GM21619 (cell line): ENCODE data around the gene FNDC7.
"Not testable (repeated sequence)": the region's sequence is repeated elsewhere in the genome, so short reads cannot be mapped to it uniquely, and the experiment has no call there.

Experiments
- ATAC-seq: cut with Tn5 transposase; IDR thresholded peaks from one replicate; pipeline ENCODE4 v1.9.1; 2021; ENCODE audit not compliant: unreplicated experiment

Gene FNDC7

DNA sequence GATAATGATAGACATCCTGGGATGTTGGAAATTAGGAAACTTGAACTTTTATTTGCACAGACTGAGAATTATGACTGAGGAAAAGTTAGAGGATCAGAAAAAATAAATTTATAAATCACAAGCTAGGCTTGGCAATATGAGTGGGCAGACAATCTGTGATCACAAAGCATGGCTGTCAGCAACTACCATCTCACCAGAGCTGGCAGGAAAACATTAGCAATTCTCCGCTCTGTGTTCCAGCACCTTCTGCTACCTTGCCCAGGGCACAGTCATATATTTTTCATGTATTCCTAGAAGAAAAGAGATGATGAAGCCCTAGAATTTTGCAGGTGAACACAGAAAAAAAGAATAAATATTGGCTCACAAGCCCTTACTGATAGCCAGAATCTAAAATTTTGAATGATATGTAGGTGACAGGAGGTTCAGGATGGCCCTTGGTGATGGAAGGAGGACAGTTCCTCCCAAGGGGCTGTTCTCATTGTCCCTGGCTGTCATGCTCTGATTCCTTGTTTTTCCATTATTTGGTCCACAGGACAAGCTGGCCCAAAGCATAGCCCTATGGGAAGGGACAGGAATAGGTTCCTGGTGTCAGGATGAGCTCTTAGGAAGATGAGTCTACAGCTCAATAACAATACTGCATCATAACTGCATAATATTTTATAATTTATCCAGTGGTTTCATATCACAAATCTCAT, 21.6 kb downstream of the FNDC7 start:
- no peak for ATAC-seq

DNA sequence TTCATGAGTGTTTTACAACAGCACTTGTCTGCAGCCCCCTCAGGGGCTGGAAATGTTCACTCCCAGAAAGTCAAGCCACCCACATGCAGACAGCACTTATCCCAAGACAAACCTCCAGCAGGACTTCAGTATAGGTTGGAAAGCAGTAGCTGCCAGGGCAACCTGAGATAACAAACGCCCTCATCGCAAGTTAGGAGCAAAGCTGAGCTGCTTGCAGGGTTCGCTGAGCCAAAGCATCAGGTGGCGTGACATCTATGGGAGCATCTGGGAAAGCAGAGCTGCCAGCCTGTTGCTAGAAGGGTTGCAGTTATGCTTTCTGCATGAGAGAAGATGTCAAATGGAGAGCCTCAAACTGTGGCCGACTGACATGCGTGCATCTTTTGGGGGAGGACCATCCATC, 29.5 kb downstream of the FNDC7 start:
- ATAC-seq = no peak

DNA sequence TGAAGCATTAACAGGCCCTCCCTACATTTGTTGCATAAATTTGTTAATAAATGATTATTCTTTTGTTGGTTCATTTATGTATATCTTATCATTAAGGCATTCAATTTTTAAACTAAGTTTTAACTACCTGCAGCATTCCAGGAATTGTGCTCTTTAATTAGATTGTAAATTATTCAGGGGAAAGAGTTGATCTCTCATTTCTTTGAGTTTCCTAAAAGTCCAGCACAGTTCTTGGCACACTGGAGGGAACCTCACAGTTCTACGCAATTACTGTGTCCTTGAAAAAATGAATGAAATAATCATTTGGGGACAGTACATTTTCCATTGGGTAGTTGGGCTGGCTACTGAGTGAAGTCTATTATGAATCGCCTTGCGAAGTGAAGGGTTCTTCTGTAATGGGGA, 33.3 kb downstream of the FNDC7 start:
- no peak for ATAC-seq

DNA sequence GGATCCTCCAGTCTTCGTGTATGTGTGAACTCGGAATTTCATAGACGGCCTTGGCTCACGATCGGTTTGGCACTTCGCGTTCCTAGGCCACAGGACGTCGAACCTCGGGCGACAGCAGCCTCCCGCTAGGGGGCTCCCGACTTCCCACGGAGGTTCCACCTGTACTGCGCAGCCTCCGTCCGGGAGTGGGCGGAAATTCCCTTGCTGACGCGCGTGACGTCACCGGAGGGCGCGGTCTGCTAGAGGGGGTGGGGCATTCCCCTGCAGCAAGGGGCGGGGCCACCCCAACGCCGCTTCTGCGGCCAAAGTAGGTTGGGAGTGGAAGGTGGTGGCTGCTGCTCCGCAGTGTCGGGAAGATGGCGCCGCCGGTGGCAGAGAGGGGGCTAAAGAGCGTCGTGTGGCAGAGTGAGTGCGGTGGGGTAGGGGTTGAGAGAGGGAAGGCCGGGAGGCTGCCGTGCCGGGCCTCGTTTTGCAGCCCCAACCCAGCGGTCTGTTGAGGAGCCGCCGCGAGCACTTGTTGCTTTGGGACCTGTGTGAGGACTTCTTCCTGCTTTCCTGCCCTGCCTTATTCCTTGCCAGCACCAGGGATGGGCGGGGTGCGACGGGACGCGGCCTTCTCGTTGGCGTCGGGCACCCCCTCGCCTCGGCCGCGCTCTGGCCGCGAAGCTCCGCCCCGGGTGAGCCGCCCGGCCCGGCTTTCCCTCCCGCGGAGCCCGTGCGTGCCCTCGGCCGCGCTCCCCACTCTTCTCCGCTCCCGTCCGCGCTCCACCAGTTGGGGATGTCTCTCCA, 33.9 kb downstream of the FNDC7 start, which contains the start of gene STXBP3:
TSS of gene STXBP3 (plus strand) at position 293 of the 789 bp plus-strand sequence. CDS start at position 357, 64 bp downstream.
- peak; percentile 88 for ATAC-seq

DNA sequence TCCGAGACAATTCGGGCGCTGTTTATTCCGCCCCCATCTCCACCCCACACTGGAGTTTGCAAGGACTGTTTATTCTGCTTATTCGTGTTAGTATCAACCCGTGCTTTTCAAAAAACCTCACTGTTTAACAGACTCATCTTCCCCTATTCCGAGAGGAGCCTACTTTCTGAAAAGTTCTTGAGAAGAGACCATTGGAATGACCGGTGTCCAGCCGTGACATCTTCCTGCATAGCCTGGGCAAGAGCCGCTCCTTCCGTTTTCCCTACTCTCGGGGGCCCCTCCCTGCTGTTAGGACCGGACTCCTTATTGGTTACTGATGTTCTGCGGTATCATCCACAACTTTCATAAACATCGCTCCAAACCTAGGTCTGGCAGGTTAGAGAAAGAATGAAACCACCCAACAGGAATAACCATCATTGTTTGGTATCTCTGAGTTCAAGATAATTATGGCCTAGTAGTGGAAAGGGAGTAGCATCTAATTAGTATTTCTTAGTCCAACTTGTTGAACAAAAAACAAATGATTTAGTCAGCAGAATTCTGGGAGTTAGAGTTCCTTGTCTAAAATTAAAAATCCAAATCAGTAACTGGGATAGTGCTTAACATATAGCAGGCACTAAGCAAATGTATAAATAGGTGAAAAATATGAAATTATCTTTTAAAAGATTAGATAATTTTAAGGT, 34.6 kb downstream of the FNDC7 start:
- ATAC-seq = peak; percentile 28

DNA sequence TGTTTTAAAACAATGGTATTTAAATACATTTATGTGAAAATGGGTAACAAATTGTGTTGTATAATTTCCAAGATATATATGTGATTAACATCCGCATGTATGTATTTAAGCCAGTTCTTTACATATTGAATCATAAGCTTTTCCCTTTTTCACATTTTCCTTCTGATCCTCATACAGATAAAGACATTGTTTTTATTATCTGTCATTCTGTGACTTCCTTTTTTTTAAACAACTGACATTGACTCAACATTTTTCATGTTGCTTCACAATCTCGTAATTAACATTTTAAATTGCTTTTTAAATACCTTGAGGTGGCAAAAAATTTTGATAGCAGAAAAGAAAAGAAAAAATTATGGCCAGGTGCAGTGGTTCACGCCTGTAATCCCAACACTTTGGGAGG, 35.2 kb downstream of the FNDC7 start:
- no peak for ATAC-seq

DNA sequence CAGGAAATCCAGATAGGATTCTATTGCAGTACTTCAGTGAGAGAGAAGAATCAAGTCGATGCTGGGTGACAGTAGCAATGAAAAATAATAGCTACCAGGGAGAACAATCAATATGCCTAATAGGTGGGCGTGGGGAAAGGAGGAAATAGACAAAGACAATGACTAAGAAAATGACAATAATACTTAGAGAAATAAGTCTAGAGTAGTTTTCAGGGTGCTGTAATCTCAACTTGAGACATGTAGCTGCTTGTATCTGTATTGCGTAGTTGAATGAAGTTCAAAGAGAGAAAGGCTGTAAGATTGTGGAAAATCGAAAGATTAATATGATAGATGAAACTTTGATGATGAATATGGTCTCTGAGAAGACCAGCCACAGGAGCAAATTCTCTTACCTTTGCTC, 36.4 kb downstream of the FNDC7 start:
- no peak for ATAC-seq

DNA sequence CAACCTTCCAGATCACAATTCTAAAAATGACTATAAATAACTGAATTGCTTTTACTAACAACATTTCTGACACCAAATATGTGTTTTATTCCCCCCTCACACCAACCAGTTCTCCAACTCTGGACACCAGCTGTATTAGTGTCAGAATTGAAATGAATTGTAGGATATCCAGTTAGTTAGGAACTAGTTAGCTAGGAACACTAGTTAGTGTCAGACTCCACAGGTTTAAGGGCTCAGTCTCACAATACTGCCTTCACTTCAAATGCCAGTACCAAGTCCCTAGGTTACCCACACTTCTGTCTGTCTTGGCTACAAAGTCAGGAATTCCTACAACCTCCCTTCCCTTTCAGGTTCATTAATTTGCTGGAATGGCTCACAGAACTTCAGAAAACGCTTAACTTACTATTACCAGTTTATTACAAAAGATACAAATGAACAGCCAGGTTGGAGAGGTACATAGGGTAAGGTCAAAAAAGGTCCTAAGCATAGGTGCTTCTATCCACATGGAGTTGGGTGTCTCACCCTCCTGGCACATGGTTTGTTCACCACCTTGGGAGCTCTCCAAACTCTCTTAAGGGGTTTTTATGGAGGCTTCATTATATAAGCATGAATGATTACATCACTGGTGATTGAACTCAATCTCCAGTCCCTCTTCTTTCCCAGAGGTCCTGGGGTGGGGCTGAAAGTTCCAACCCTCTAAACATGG, 37.9 kb downstream of the FNDC7 start:
- no peak for ATAC-seq

DNA sequence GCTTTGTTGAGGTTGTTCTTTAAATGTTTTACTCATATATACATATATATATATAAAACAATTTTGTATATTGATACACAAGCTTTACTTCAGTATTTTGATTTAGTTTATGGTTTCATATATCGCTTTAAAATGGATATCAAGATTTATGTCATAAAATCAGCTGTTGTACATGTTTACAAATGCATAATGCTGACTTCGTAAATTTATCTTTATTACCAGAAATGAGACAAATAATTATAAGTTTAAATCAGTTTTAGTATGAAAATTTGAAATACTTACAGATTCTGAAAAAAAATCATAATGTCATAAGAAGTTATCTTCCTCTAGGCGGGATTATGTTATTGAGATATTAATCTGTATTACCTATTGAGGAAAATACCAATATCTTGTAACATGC, 40.7 kb downstream of the FNDC7 start:
- no peak for ATAC-seq

DNA sequence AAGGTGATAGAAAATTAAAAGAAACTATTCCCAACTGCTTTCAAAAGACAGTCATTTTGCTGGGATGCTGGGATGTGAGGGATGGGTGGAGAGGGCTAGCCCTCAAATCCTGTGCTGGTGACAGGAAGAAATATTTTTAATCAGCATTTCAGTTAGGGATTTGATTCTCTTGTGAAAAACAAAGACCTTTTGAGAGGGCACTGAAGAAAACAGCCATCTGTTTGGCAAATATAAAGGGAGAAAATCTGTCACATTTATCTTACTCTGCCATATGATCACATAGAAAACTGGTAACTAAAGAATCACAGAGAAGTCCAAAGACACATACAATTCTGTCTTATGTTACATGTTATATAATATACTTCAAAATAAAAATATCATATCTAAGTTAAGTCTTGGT, 46.1 kb downstream of the FNDC7 start:
- no peak for ATAC-seq

DNA sequence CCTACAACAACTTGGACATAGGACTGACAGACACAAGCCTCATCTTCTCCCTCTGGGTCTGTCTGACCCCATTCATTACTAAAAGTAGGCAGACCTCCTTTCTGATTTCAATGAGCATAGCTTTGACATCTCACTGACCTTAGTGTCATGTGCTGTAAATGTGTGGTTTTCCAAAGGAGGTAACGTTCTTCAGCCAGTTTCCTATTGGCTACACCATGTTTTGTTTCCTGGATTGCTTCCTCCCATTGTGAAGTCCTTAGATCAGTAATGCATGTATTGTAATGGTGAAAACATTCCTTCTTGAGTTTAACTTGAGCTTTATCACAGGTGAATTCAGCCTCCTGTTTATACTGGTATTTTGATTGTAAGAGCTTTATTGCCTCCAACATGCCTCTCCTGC, 54.4 kb downstream of the FNDC7 start:
- no peak for ATAC-seq

DNA sequence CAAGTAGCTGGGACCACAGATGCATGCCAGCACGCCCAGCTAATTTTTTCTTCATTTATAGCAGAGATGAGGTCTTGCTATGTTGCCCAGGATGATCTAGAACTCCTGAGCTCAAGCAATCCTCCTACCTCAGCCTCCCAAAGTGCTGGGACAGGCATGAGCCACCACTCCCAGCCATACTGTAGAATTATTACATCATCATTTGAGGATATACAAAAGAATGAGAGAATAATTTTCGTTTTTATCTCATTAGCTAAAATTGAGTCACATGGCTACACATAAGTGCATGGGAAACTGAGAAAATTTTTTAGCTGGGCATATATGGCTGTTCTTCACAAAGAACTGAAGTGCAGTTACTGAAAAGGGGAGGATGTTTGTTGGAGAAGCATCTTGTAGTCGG, 55.0 kb downstream of the FNDC7 start:
- ATAC-seq = no peak

DNA sequence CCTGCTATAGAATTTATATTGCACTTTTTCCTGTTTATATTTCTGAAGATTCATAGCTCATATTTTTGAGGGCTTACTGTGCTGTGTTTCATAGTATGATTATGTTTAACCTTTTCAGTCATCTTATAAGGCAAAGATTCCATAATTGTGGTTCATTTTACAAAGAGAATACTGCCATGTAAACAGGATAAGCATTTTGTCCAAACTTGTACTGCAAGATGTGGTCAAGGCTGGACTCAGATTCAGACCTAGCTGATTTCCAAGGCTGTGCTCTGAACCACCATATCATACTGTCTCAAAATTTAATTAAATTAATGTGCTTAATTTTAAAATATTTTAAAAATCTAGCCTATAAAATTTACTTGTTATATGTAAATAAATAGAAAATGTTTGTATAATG, 65.1 kb downstream of the FNDC7 start:
- no peak for ATAC-seq

DNA sequence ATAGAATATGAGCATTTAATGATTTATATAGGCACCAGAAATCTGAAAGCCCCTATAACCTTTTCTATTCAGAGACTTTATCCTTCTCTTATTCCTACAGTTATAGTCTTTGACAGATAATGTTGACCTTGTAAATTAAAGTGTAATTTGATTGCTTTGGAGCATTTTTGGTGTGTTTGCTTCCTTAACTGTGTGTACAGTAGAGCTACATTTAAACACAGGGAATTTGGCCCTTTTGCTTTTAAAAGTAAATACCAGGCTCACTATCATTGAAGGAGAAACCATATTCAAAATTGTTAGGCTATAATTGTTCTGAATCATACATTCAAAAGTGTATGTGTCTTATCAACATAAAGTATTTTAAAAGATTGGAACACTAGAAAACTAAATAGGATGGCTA, 66.7 kb downstream of the FNDC7 start:
- no peak for ATAC-seq

DNA sequence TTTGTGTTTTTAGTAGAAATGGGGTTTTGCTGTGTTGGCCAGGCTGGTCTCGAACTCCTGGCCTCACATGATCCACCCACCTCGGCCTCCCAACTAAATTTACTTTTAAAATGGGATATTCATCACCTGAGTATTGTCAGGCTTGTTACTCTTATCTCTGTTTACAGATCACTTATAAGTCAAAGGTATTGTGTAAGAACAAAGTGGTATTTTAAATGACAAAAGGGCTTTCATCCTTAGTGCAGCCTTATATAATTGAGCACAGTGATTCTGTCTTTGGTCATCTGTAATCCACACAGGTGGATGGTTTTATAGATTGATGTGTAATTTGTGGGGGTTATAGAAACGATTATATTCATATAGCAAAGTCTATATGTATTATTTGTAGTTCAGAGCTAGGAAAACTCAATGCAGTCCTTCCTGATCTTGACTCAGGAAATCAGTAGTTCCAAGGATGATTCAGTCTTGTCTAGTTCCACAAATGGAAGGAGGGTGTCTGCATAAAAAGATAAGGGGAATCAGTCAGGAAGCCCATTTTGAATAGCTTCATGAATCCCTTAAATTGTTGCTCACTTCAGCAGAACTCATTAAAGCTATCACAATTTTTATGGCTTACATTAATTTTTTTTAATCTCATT, 68.3 kb downstream of the FNDC7 start:
- ATAC-seq = no peak

DNA sequence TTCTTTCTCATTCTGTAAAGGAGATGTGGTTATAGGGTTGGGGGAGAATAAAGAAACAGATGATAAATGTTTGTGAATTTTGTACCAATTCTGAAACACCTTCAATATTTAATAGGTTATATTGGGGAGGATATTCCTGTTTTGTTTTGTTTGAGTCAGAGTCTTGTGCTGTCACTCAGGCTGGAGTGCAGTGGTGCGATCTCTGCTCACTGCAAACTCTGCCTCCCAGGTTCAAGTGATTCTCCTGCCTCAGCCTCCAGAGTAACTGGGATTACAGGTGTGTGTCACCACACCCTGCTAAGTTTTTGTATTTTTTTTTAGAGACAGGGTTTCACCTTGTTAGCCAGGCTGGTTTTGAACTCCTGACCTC, 68.9 kb downstream of the FNDC7 start:
- not testable (repeated sequence) for ATAC-seq

DNA sequence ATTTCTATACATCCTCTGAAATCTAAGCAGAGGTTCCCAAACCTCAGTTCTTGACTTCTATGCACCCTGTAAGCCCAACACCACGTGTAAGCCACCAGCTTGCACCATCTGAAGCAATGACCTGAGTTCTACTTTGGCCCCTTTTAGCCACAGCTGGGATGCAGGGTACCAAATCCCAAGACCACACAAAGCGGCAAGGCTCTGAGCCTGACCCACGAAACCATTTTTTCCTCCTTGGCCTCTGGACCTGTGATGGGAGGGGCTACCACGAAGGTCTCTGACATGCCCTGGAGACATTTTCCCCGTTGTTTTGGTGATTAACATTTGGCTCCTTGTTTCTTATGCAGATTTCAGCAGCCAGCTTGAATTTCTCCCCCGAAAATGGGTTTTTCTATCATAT, 72.6 kb downstream of the FNDC7 start:
- ATAC-seq = no peak

DNA sequence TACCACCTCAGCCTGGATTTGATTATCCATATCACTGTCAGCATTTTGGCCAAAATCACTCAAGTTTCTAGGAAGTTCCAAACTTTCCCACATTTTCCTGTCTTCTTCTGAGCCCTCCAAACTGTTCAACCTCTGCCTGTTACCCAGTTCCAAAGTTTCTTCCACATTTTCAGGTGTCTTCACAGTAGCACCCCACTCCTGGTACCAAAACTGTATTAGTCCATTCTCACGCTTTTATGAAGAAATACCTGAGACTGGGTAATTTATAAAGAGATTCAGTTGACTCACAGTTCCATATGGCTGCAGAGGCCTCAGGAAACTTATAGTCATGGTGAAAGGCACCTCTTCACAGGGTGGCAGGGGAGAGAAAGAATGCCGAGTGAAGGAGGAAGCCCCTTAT, 73.2 kb downstream of the FNDC7 start:
- no peak for ATAC-seq

DNA sequence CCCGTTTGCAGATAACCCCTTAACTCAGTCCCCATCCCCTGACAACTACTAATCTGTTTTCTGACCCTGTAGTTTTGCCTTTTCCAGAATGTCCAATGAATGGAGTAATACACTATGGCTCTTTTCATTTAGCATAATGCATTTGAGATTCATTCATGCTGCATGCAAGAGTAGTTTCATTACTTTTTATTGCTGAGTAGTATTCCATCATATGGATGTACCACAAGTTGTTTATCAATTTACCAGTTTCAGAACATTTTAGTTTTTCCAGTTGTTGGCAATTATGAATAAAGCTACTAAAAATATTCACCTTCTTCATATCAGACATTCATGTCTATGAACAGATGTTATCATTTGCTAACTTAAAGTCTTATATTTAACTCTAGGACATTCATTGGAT, 79.1 kb downstream of the FNDC7 start:
- no peak for ATAC-seq
